H1 (cell line): Measurements from ENCODE around the gene HMSD. TPM values are rescaled to one million over a fixed set of nuclear protein-coding genes. Genes with fewer than 3 reads are reported as not detected.

ENCODE experiments used
- CTCF ChIA-PET: fragments of 300-600 bp; sonication (Branson Sonifier 250); formaldehyde crosslinking; loops from one replicate; lab custom pipeline; 2021; ENCODE audit not compliant: partially characterized antibody; lab: Charles Lee
- POLR2A ChIA-PET: fragments of 300-600 bp; sonication (Branson Sonifier 250); formaldehyde crosslinking; loops from one replicate; lab custom pipeline; 2021; ENCODE audit warnings: inconsistent platforms; ENCODE audit not compliant: partially characterized antibody; lab: Charles Lee
- DNase-seq, 2 experiments: peaks; one replicate each; pipeline versions ENCODE4 v3.0.0 to v3.0.0-alpha.2; 2010 to 2022; ENCODE audit warnings: low spot score in 2 of 2, low read depth in 1 of 2, mixed read lengths in 1 of 2
- FAIRE-seq: peaks from 2 replicates; lab custom pipeline; 2011; peaks lifted over from hg19 to GRCh38; lab: Jason Lieb, UNC
- H2AFZ ChIP-seq: 2 replicates; pipeline ENCODE4 v1.8.1; 2012; ENCODE audit warnings: low read length, inconsistent platforms
- H2AK5ac ChIP-seq: 2 replicates; pipeline ENCODE4 v1.6.1; 2013; ENCODE audit warnings: low read depth, low read length
- H2BK120ac ChIP-seq: replicated peaks from 2 replicates; pipeline ENCODE3; 2013; ENCODE audit warnings: low read depth, low read length, inconsistent platforms
- H2BK12ac ChIP-seq: 2 replicates; pipeline ENCODE4 v1.6.1; 2013; ENCODE audit warnings: low read depth, low read length
- H2BK15ac ChIP-seq: 2 replicates; pipeline ENCODE4 v1.6.1; 2013; ENCODE audit warnings: low read length
- H2BK20ac ChIP-seq: 2 replicates; pipeline ENCODE4 v1.6.1; 2013; ENCODE audit warnings: low read length
- H2BK5ac ChIP-seq: 2 replicates; pipeline ENCODE4 v1.6.1; 2013; ENCODE audit warnings: low read depth, low read length
- H3K14ac ChIP-seq: 2 replicates; pipeline ENCODE4 v1.6.1; 2013; ENCODE audit warnings: inconsistent platforms; ENCODE audit not compliant: insufficient read length
- H3K18ac ChIP-seq: 2 replicates; pipeline ENCODE4 v1.6.1; 2013; ENCODE audit warnings: low read length; ENCODE audit errors: extremely low read depth
- H3K23ac ChIP-seq: 2 replicates; pipeline ENCODE4 v1.6.1; 2013; ENCODE audit warnings: inconsistent platforms; ENCODE audit not compliant: insufficient read length
- H3K23me2 ChIP-seq: 2 replicates; pipeline ENCODE4 v1.6.1; 2013; ENCODE audit warnings: low read depth, low read length
- H3K27ac ChIP-seq: 2 replicates; pipeline ENCODE4 v1.6.1; 2011; ENCODE audit warnings: low read depth, low read length, inconsistent platforms
- H3K27me3 ChIP-seq, 4 experiments: replicated peaks in 1 of 4; 1 replicate in 1 of 4; 2 replicates in 3 of 4; pipeline versions ENCODE4 v1.6.1 to v1.8.1; 2011 to 2013; ENCODE audit warnings: low read length in 3 of 4, mild to moderate bottlenecking in 3 of 4, inconsistent platforms in 2 of 4, mixed read lengths in 2 of 4, moderate library complexity in 1 of 4; ENCODE audit not compliant: control insufficient read depth in 3 of 4, insufficient read depth in 3 of 4; ENCODE audit errors: extremely low read depth in 1 of 4
- H3K36me3 ChIP-seq, 4 experiments: 2 replicates each; pipeline versions ENCODE4 v1.6.1 to v1.8.1; 2011 to 2013; ENCODE audit warnings: mild to moderate bottlenecking in 4 of 4, low read length in 3 of 4, moderate library complexity in 2 of 4, control low read depth in 1 of 4, inconsistent platforms in 1 of 4; ENCODE audit not compliant: insufficient read depth in 4 of 4, control insufficient read depth in 2 of 4
- H3K4ac ChIP-seq: replicated peaks from 2 replicates; pipeline ENCODE3; 2013; ENCODE audit warnings: low read length, low read depth, mixed read lengths, inconsistent platforms; ENCODE audit not compliant: insufficient read length
- H3K4me1 ChIP-seq, 4 experiments: replicated peaks in 1 of 4; 1 replicate in 1 of 4; 2 replicates in 3 of 4; pipeline versions ENCODE4 v1.6.1 to v1.8.1; 2011 to 2013; ENCODE audit warnings: low read length in 3 of 4, inconsistent platforms in 2 of 4, mixed read lengths in 1 of 4; ENCODE audit not compliant: insufficient read depth in 4 of 4, control insufficient read depth in 3 of 4
- H3K4me2 ChIP-seq, 2 experiments: 2 replicates each; pipeline versions ENCODE4 v1.6.1 to v1.8.1; 2011 to 2013; ENCODE audit warnings: low read depth in 2 of 2, low read length in 2 of 2, control low read depth in 1 of 2, inconsistent platforms in 1 of 2, mild to moderate bottlenecking in 1 of 2; ENCODE audit not compliant: insufficient read depth in 1 of 2
- H3K4me3 ChIP-seq, 4 experiments: fragments of 200-600, 300-600 bp in 1 of 4; sonication (generic), shearing (Covaris generic), sonication (Bioruptor Twin) in 1 of 4; 2 replicates each; pipeline versions ENCODE4 v1.5.1 to v1.8.1; 2011 to 2016; ENCODE audit warnings: low read length in 4 of 4, low read depth in 3 of 4, control low read depth in 2 of 4, inconsistent platforms in 2 of 4, mild to moderate bottlenecking in 2 of 4, mixed read lengths in 1 of 4, moderate library complexity in 1 of 4; ENCODE audit not compliant: insufficient read depth in 2 of 4; ENCODE audit errors: extremely low read depth in 1 of 4
- H3K56ac ChIP-seq: replicated peaks from 2 replicates; pipeline ENCODE3; 2013; ENCODE audit warnings: low read depth, mild to moderate bottlenecking, mixed read lengths, low read length, inconsistent platforms; ENCODE audit not compliant: insufficient read length
- H3K79me1 ChIP-seq: 2 replicates; pipeline ENCODE4 v1.6.1; 2013; ENCODE audit warnings: low read depth, low read length, control low read depth
- H3K79me2 ChIP-seq, 2 experiments: 2 replicates each; pipeline versions ENCODE4 v1.6.1 to v1.8.1; 2012 to 2013; ENCODE audit warnings: low read length in 2 of 2, mild to moderate bottlenecking in 2 of 2, inconsistent platforms in 1 of 2; ENCODE audit not compliant: insufficient read depth in 2 of 2, control insufficient read depth in 1 of 2
- H3K9ac ChIP-seq, 4 experiments: replicated peaks in 1 of 4; 1 replicate in 1 of 4; 2 replicates in 3 of 4; pipeline versions ENCODE4 v1.6.1 to v1.8.1; 2011 to 2013; ENCODE audit warnings: low read depth in 3 of 4, low read length in 3 of 4, control low read depth in 2 of 4, mild to moderate bottlenecking in 2 of 4, moderate library complexity in 2 of 4, inconsistent platforms in 1 of 4; ENCODE audit errors: extremely low read depth in 1 of 4
- H3K9me3 ChIP-seq, 2 experiments: 2 replicates each; pipeline versions ENCODE4 v1.6.1 to v1.8.1; 2012 to 2013; ENCODE audit warnings: mild to moderate bottlenecking in 2 of 2, moderate library complexity in 2 of 2, control low read depth in 1 of 2, inconsistent platforms in 1 of 2, low read depth in 1 of 2, low read length in 1 of 2, mixed read lengths in 1 of 2; ENCODE audit not compliant: insufficient read depth in 2 of 2
- H4K20me1 ChIP-seq, 2 experiments: replicated peaks in 1 of 2; 2 replicates each; pipeline versions ENCODE3 to v1.8.1; 2011 to 2013; ENCODE audit warnings: inconsistent platforms in 2 of 2, low read length in 2 of 2, mild to moderate bottlenecking in 1 of 2; ENCODE audit not compliant: insufficient read depth in 2 of 2, control insufficient read depth in 1 of 2
- H4K5ac ChIP-seq: 2 replicates; pipeline ENCODE4 v1.6.1; 2013; ENCODE audit warnings: low read length, low read depth, mixed read lengths, inconsistent platforms; ENCODE audit not compliant: insufficient read length
- H4K8ac ChIP-seq: 2 replicates; pipeline ENCODE4 v1.8.0; 2013; ENCODE audit warnings: mild to moderate bottlenecking, moderate library complexity, low read length, inconsistent platforms; ENCODE audit not compliant: insufficient read depth; ENCODE audit errors: extremely low read depth
- H4K91ac ChIP-seq: replicated peaks from 2 replicates; pipeline ENCODE3; 2013; ENCODE audit warnings: low read length, mixed read lengths, inconsistent platforms; ENCODE audit not compliant: insufficient read length
- CBX8 ChIP-seq: fragments of 300-800, 300-1000 bp; sonication (generic); IDR thresholded peaks from 2 replicates; pipeline ENCODE4 v1.7.1; 2016; ENCODE audit warnings: low read depth, low read length, borderline replicate concordance
- POLR2AphosphoS5 ChIP-seq: IDR thresholded peaks from 2 replicates; pipeline ENCODE4 v1.6.1; 2011; ENCODE audit warnings: low read depth, low read length
- RAD21 ChIP-seq, 2 experiments: IDR thresholded peaks in 1 of 2; conservative IDR thresholded peaks in 1 of 2; 2 replicates each; pipeline ENCODE4 v1.6.1; 2011; ENCODE audit warnings: low read depth in 2 of 2, low read length in 2 of 2, improper control_type of control experiment in 1 of 2, inconsistent platforms in 1 of 2, mild to moderate bottlenecking in 1 of 2, moderate library complexity in 1 of 2
- RFX5 ChIP-seq: IDR thresholded peaks from 2 replicates; pipeline ENCODE4 v1.6.1; 2011; ENCODE audit warnings: low read depth, low read length, improper control_type of control experiment, borderline replicate concordance
- SP2 ChIP-seq: IDR thresholded peaks from 2 replicates; pipeline ENCODE4 v1.6.1; 2012; ENCODE audit warnings: mild to moderate bottlenecking, low read length, inconsistent platforms
- WGBS, 2 experiments: shearing (Covaris generic) in 1 of 2; methylation state at CpG; one replicate each; pipeline versions ENCODE4 v1.1.6 to v1.1.7; 2013 to 2015; ENCODE audit warnings: low lambda C conversion rate in 2 of 2, mixed read lengths in 2 of 2, inconsistent platforms in 1 of 2, low coverage in 1 of 2, missing lambda C conversion rate in 1 of 2; ENCODE audit not compliant: insufficient replicate concordance in 2 of 2, insufficient coverage in 1 of 2, insufficient read length in 1 of 2; ENCODE audit errors: extremely low coverage in 1 of 2, missing lambda C conversion rate in 1 of 2; 5-methylcytosine and 5-hydroxymethylcytosine counted together
- polyA plus RNA-seq, 7 experiments: library from polyadenylated mRNA; depleted of rRNA in 3 of 7; stranded (reverse) in 5 of 7; unstranded in 2 of 7; fragments of >200 nt in 5 of 7; fragments of 200-250 nt in 2 of 7; gene quantifications; 1 replicate in 5 of 7; 2 replicates in 1 of 7; 4 replicates in 1 of 7; pipeline versions ENCODE4 v1.2.1 to v1.2.3, GENCODE V29; 2011 to 2013; ENCODE audit warnings: missing spikeins in 2 of 7, mixed read lengths in 2 of 7
- total RNA-seq: library from RNA; stranded (reverse); fragmentation: NEBNext Ultra II Directional; extraction: Animal tissue kit (Norgen Biotek cat#: 25700); gene quantifications from 2 replicates; pipeline ENCODE4 v1.2.1, GENCODE V29; 2021
- TF ChIP-seq, protein P1 (sequence below), 3 experiments: IDR thresholded peaks; 1 replicate in 2 of 3; 2 replicates in 1 of 3; pipeline versions ENCODE4 v1.5.1 to v1.6.1; 2011; ENCODE audit warnings: low read length in 3 of 3, mild to moderate bottlenecking in 3 of 3, inconsistent platforms in 2 of 3, low read depth in 1 of 3, moderate library complexity in 1 of 3; ENCODE audit not compliant: insufficient read depth in 1 of 3; ENCODE audit errors: control extremely low read depth in 1 of 3

The HMSD gene
- total and polyA plus RNA-seq, 2 of the 8 experiments (the other 6 are each of a cell fraction or from before 2014, with no cell fraction given), result 1.3 to 3.0 TPM

GRCh38 chr18:63961435-63961980, 12.4 kb downstream of the HMSD start:
- POLR2A ChIA-PET, result no interaction called here
- TF ChIP-seq RAD21 (IDR thresholded peaks at IDR 0.05 in 1 of 2, conservative IDR thresholded peaks at IDR 0.05 in 1 of 2; ENCODE audit: low read depth in 2 of 2, low read length in 2 of 2) (no peak), CBX8 (no peak), SP2 (no peak), POLR2AphosphoS5 (no peak), RFX5 (no peak)
- TF ChIP-seq, protein P1, sequence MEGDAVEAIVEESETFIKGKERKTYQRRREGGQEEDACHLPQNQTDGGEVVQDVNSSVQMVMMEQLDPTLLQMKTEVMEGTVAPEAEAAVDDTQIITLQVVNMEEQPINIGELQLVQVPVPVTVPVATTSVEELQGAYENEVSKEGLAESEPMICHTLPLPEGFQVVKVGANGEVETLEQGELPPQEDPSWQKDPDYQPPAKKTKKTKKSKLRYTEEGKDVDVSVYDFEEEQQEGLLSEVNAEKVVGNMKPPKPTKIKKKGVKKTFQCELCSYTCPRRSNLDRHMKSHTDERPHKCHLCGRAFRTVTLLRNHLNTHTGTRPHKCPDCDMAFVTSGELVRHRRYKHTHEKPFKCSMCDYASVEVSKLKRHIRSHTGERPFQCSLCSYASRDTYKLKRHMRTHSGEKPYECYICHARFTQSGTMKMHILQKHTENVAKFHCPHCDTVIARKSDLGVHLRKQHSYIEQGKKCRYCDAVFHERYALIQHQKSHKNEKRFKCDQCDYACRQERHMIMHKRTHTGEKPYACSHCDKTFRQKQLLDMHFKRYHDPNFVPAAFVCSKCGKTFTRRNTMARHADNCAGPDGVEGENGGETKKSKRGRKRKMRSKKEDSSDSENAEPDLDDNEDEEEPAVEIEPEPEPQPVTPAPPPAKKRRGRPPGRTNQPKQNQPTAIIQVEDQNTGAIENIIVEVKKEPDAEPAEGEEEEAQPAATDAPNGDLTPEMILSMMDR (IDR thresholded peaks at IDR 0.05; ENCODE audit: control extremely low read depth in 1 of 3, insufficient read depth in 1 of 3, low read depth in 1 of 3, low read length in 3 of 3), result no peak
- no peaks in the 10 kb centered on the region for H3K9me3 ChIP-seq
- H3K27ac ChIP-seq, result no peak overlapping the region
- peak overlapping the region; percentile 53 for H3K4ac ChIP-seq
- H3K27me3 ChIP-seq, result no peaks in the 10 kb centered on the region; a peak in 1 of 7 replicates
- 82% methylated on average over 5 of the region's 5 CpGs; no CpG with 5 or more reads in 1 of the 2 experiments for WGBS, 2 experiments
- CTCF ChIA-PET, result interaction anchor here (0.6 to 6.7 kb wide), 6 partner anchors 15 to 450 kb away, joined by 3 to 59 read pairs (median 20); no protein-coding TSS in a partner anchor
- H3K36me3 ChIP-seq, result no peaks in the 10 kb centered on the region; a peak in 1 of 8 replicates
- no peaks in the 10 kb centered on the region for H3K79me1 ChIP-seq
- no peak overlapping the region for H2BK20ac ChIP-seq
- no peak overlapping the region for H2BK12ac ChIP-seq
- no peak overlapping the region for H3K14ac ChIP-seq
- FAIRE-seq, result no peak
- H3K4me2 ChIP-seq, result no peak overlapping the region
- no peaks in the 10 kb centered on the region for H3K23me2 ChIP-seq
- H2BK5ac ChIP-seq, result no peak overlapping the region
- no peak for DNase-seq
- no peaks in the 10 kb centered on the region for H3K4me1 ChIP-seq
- no peak overlapping the region for H4K91ac ChIP-seq
- H4K20me1 ChIP-seq, result peaks cover 0 to 2% of the 10 kb centered on the region in 2 experiments
- H3K4me3 ChIP-seq, result no peak overlapping the region
- no peak overlapping the region for H2BK120ac ChIP-seq
- H3K23ac ChIP-seq, result no peak overlapping the region
- no peak overlapping the region for H3K9ac ChIP-seq
- H3K79me2 ChIP-seq, result no peaks in the 10 kb centered on the region
- H3K18ac ChIP-seq, result no peak overlapping the region
- H4K8ac ChIP-seq, result no peak overlapping the region
- H2AFZ ChIP-seq, result no peak overlapping the region
- H2BK15ac ChIP-seq, result no peak overlapping the region
- H3K56ac ChIP-seq, result no peak overlapping the region
- H4K5ac ChIP-seq, result no peak overlapping the region
- H2AK5ac ChIP-seq, result no peak overlapping the region
